NOMO-1 (cell line): ENCODE data around the gene MXI1.
A peak's percentile ranks its signal among the peaks of the same experiment; 100 is the strongest.

Experiments used
- DNase-seq, 2 experiments: peaks; one replicate each; lab custom pipeline; 2025; ENCODE audit not compliant: unreplicated experiment in 2 of 2; lab: John Stamatoyannopoulos, UW

MXI1 gene

DNA sequence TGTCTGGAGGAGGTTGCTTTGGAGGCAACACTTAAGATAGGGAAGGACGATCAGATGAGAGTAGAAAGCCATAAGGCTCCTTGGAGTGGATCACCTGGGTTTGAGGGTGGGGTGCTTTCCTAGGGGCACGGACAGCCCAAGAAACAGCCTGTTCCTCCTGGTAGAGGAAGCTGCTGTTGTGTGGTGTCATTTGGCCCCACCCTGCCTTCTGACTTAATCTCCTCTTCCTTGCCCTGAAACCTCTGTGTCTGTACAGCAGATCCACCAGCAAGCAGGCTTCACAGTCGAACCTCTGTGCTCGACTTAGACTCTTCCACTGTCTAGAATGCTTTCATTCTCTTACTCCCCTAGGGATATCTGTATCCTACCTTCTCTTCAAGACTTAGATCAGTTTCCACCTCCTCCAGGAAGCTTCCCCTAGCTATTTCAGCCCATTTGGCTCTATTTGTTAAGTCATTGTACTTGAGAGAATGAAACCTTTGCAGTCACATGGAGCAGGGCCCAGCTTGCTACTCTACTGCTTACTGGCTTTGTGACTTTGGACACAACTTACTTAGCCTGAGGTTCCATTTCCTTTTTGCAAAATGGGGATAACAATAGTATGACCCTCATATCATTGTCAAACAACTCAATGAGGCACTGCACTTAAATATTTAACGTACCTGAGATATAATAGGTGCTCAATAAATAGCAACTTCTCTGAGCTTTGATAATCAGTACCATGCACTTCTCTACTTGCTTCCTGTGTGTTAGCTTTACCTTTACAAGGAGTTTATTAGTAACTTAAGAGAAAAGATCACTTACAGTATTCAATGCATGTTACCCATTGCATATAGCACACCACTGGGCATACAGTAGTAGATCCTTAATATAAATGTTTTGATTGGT is 5.0 kb downstream of the MXI1 start:
- peak; percentile 56 to 74 for DNase-seq

DNA sequence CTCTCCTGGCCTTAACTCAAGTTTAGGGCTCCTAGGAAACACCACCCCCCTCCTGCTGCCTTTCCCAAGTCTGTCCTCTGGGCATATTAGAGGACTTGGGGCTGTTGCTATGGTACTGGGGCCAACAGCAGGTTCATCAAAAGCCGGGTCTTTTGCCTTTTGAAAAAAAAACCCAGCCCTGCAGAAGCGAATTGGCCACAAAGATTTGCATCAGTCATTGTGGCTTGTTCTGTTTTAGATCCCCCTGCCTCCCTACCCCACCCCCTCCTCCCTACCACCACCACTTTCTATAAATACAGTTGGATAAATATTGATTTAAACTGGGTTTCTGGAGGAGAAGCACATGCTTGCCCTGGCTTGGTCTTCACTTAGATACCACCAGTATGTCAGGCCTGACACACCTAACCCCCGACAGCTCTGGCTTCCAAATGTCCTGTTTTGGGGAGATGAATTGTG is 7.0 kb downstream of the MXI1 start:
- DNase-seq: peak; percentile 44 to 57

DNA sequence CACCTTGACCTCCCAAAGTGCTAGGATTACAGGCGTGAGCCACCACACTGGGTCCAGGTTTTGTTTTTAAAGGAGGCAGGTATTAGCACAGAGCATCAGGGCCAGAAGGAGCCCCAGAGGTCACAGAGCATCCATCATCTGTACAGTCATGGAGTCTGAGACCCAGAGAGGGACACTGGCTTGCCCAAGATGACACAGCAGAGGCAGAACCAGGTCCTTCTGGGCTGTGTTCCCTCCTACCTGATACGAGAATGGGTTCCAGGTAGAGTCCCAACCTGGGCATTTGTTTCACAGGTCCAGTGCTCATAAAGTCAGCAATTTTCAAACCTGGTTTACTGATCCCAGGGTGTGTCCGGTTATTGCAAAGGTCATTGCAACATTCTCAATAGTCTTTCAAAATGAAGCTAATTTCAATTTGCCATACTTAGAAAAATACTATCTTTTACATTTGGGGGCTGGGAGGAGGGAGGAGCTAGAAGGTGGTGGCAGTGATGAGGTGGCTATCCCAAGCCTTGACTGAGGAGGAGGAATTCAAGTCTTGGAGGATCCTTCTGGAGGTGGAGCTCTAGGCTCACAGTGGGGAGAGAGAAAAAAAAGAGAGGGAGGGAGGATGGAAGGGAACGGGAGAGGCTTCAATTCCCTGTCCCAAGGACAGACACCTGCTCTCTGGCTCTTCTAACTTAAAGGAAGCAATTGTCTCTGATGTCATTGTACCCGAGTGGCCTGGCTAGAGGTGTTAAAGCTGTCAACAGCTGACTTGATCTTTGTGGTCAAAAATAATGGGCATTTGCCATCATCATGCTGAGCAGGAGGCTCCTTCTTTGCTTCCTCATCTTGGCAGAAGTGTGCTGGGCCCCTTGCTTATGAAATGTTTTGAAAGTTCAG is 8.1 kb downstream of the MXI1 start:
- DNase-seq: peak; percentile 73 to 89

DNA sequence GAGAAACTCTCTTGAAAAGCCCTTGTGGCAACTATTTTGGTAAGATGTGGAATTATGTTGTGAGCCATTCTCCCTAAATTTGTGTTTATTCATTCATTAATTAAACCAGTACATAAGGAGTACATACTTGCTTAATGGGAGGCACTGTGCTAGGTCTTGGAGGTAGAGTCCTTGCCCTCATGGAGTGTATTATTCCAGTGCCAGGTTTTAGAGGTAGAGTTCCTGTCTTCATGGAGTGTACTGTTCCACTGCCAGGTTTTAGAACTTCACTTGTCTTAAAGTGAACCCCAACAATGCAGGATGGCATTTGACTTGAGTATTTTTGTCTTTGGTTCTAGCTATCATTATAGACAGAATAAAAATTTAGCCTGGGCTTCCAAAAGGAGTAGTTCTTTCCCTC is 8.8 kb downstream of the MXI1 start:
- no peak for DNase-seq

DNA sequence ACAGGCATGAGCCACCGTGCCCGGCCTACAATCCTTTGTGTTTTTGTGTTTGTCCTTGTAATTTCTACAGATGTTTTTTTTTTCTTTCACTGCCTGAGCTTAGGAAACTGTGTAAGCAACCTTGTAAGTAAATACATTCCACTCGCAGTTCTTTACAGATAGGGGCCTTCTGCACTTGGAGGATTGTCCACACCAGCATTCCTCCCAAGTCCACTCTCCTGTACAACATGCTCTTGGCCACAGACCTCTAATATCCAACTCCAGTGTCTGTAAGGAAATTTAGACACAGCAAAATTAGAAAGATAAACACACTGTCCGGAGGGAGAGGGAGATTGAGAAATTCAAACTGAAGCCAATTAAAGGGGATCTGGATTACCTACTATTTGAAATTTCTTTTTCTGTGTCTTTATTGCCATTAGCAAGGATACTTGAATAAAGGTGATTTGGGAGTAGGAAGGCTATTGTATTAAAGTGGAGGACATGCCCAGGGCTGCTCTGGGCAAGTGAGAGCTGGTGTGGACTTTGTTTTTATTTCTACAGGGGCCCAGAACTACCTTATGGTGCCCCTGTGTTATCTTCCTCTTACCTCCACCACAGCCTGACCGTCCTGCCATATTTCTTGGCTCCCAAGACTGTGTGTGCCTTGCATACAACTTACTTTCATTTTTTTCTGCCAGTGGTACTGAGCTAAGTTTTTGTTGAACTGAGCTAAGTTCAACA is 9.7 kb downstream of the MXI1 start:
- no peak for DNase-seq

DNA sequence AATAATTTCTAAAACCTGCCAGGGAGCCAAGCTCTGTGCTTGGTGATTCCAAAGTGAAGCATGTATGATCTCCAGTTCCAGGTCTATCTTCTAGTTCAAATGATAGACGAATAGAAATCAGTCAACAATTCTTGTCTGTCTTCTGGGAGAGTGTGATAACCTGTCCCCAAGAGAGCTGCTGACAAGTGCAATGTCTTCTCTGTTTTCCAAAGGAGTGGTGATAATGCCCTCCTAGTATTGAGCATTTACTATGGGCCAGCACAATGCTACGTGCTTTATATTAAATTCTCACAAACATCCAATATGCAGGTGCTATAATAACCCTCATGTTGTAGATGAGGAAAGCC is 10.2 kb downstream of the MXI1 start:
- no peak for DNase-seq

DNA sequence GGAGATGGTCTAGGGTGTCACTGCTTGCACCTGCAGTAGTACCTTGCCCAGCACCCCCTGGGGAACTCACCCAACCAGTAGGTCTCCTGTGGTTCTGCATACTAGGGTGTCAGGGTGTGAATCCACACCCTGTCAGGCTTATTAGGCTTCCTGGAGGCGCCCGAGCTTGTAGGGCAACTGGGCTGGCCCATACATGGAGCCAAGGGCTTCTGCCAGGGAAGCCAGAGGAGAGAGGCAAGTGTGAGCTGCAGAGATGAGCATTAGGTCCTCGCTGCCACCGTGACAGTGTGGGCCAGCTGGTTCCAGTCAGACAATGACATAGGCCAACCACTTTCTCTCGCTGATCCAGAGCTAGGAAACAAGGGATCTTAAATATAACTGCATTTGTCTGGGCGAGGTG is 11.2 kb downstream of the MXI1 start:
- peak in 1 of 2 experiments; percentile 11 for DNase-seq

DNA sequence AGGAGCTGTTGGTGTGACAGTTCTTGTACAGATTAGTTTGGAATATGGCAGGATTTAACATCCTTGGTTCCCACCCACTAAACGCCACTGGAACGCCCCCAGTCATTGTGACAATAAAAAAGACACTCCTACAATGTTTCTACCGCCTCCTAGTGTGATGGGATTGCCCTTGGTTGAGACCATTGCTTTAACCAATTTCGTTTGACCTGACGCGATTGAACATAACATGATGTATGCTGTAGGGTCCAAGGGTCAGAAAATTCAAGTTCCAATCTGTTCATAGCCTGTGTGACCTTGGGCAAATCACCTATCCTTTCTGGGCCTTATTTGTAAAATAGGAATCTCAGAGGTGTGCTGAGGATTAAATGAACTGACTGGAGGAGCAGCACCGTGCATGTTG is 12.5 kb downstream of the MXI1 start:
- no peak for DNase-seq

DNA sequence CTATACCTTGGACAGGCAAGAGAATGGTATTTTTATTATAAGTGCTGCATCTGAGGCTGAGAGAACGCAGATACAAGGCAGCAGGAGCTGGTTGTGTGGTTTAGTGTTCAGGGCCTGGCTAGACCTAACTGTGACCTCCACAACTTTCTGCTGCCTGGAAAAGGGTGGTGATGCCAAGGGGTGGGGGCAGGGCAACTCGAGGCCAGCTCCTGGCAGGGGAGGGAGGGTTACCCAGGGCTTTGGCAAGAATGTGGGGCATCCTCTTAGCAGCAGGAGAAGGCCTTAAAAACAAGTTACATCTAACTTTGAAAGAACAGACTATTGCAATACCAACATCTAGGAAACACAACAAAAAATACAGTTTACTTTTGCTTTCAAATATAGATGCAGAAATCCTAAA is 13.0 kb downstream of the MXI1 start:
- DNase-seq: no peak

DNA sequence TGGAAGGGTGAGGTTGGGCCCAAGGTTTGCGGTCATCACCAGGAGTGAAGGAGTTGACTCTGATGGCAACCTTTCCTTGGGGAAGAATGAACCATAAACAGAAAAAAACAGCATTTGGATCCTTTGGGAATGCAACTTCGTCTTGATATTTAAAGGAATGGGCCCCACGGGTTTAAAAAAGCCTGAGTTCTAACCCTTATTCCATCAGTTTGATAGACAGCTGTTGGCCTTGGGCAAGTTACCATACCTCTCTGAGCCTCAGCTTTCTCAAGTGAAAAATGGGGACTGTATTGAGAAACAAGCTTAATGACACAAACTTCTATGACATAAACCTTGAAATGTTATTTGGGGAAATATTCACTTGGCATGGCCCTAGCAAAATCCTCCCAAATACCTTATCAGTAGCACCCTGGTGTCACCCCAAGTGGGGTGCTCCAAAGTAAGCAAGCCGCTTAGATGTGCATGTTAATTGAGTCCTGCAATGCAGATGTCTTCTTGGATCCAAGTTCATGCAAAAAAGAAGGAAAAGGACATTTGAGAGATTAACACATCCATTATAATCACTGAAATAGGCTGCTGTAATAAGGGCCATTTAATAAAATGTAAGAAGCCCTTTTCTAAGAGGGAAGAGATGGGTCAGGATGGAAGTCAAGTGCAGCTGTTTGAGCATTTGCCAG is 13.8 kb downstream of the MXI1 start:
- no peak for DNase-seq

DNA sequence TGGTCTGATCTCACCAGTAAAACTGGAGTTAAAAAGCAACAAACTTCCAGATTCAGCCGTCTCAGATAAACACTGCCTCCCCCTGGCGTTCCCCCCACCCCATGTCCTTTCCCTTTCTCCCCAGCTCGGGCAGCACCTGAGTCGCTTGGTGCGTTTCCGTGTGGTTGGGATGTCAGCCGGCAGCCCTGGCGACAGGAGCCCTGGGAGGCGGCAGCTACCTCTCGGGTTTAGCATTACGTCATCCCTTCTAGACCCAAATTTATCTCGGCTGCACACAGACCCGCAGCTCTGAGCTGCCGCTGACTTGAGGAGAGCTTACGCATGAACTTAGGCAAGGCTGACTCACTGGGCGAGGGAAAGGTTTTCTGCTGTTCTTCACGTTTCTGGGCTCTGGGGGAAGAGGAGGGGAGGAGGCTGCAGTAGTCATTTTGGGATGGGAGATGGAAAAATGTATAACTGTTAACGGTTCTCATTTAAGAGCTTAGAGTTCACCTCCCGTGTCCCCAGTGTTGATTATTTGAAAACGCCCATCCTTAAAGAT is 14.4 kb downstream of the MXI1 start:
- DNase-seq: peak; percentile 91 to 94

DNA sequence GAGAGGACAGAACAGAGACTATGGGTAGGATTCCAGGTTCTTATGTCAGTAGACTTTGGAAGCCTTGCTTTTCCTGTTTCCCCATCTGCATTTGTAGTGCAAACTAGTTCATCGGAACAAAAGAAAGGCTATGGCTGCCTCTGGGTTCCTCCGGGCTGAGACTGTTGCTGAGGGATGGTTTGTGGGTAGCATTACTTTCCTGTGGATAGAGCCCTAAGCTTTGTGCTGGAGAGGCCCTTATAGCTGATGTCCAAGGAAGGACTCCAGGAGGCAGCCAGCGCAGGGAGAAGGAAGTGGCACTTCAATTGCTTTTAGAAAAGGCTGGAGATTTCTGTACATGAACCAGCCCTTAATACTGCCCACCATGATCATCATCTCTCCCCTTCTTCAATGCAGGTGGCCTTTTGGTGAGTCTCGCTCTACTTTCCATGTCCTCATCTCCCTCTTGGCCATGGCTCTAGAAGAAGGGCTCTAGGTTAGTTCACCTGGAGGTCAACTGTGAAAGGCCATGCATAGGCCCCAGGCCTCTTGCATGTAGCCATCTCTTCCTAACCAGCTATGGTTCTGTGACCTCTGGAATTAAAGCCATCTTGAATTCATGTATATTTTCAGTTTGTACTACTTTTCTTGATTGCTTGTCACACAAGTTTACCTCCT is 15.4 kb downstream of the MXI1 start:
- DNase-seq: no peak

DNA sequence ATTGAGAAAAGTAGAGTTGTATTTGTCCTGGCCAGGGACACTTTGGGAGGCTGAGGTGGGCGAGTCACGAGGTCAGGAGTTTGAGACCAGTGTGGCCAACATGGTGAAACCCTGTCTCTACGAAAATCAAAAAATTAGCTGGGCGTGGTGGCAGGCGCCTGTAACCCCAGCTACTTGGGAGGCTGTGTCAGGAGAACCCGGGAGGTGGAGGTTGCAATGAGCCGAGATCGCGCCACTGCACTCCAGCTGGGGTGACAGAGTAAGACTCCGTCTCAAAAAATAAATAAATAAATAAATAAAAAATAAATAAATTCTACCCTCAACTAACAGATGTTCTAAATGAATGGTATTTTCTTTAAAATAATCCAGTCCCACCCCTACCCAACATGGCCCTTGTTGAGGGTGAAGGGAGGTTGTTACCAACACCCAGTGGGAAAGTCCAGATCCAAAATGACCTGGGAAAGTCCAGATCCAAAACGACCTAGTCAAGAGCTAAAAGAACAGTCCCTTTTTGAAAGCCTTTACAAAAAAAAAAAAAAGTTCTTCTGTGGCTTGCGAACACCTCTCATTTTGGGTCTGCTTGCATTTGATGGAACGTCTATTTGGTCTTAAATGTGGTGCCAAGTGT is 16.0 kb downstream of the MXI1 start:
- no peak for DNase-seq

DNA sequence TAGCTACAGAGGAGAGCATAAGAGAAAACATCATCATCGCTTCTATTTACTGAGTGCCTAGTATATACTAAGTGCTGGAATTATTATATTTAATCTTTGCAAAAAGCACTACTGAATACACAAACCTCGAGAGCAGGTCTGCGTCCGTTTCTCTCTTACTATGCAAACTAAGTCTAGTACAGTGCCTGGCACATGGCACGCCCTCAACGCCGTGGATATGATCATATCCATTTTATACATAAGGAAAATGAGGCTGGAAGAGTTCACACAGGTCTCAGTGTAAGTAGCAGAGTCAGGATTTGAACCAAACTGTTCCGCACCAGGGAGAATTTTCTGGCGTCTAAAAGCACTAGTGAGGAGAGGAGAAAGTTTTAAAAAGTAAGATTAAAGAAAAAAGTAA is 17.6 kb downstream of the MXI1 start:
- no peak for DNase-seq

DNA sequence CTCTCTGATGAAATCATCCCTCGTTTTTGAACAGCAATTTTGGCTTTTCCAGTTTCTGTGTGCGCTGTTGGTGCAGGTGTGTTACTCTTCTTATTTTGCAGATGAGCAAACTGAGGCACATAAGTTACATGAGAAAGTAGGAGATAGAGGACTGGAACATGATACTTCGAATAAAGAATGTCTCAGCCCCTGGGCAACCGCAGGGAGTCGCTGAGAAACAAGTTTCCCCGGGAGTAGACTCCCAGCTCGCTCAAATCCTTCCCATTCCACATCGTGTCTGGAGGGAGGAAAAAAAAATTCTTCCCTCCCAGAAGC is 18.0 kb downstream of the MXI1 start:
- DNase-seq: no peak

DNA sequence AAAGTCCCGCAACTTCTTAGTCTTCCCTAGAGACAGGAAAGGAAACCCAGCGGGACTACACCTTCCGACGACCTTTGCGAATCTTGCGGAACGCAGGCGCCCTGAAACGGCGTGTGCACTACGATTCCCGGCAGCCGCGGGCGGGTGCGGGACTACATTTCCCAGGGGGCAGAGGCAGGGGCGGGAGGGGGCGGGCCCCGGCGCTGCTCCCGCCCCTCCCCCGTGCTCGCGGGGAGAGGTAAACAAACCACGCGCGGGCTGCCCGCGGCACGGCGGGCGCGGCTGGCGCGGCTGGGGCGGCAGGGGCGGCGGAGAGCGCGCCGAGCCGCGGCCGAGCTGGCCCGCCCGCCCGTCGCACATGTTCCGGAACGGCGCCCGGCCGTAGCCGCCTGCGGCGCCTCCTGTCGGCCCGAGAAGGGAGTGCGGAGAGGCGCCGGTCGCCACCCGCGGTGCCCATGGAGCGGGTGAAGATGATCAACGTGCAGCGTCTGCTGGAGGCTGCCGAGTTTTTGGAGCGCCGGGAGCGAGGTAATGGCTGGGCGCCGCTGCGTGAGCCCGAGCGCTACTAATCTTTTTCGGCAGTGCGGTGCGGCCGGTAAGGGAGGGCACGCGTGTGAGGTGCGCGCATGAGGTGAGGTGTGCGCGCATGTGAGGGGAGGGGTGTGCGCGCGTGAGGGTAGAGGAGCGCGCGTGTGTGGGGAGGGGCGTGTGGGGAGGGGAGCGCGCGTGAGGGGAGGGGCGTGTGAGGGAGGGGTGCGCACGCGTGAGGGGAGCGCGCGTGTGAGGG is 18.5 kb downstream of the MXI1 start:
- DNase-seq: peak; percentile 89 to 92

DNA sequence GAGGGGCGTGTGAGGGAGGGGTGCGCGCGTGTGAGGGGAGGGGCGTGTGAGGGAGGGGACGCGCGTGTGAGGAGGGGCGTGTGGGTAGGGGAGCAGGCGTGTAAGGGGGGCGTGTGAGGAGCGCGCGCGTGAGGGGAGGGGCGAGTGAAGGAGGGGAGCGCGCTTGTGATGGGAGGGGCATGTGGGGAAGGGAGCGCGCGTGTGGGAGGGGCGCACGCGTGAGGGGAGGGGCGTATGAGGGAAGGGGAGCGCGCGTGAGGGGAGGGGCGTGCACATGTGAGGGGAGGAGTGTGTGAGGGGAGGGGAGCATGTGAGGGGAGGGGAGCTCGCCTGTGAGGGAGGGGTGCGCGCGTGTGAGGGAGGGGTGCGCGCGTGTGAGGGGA is 19.1 kb downstream of the MXI1 start:
- DNase-seq: peak; percentile 79 to 96

DNA sequence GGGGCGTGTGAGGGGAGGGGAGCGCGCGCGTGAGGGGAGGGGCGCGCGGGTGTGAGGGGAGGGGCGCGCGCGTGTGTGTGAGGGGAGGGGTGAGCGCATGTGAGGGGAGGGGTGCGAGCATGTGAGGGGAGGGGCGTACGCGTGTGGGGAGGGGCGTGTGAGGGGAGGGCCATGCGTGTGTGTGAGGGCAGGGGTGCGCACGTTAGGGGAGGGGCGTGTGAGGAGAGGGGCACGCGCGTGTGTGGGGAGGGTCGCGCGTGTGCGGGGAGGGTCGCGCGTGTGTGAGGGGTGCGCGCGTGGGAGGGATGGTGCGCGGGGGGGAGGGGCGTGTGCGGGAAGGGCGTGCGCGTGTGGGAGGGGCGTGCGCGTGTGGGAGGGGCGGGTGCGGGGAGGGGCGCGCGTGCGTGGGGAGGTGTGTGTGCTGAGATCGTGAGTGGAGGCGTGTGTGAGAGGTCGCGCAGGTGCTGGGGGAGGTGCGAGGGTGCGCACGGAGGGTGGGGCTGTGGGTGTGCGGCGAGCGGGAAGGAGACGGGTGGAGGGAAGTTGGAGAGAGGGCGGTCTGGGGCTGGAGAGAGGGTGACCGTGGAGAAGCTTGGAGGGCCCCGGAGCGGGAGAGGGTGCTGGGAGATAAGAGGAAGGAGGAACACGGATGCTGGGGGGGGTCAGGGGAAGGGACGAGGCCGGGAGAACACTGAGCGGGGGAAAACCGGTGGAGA is 19.7 kb downstream of the MXI1 start:
- peak; percentile 79 to 96 for DNase-seq
